ENCODE data around the gene MT1M. TPM values are rescaled to one million over a fixed set of nuclear protein-coding genes. Genes with fewer than 3 reads are reported as not detected.

Gene MT1M
- total and polyA plus RNA-seq, 2 donors from 2014 or later, result 15.3 to 27.9 TPM

DNA sequence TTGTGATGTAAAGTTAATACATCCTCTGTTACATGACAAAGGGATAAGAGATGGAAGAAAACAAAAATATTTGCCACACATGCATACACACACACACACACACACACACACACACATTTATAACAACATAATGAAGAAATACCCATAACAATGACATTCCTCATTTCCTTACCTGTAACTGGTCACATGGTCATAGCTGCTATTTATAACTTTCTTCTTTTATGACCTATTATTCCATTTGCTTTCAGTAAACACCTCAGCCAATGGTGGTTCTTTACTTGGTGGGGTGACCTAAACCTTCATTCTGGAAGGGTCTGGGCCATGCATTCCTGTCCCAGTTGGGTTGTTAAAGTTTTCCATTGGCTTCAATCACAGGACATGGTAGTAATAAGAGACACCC lies 18.8 kb upstream of the MT1M start:
- intact Hi-C loops (cut with DNase I), result no loop called here
- no peak for FAIRE-seq

DNA sequence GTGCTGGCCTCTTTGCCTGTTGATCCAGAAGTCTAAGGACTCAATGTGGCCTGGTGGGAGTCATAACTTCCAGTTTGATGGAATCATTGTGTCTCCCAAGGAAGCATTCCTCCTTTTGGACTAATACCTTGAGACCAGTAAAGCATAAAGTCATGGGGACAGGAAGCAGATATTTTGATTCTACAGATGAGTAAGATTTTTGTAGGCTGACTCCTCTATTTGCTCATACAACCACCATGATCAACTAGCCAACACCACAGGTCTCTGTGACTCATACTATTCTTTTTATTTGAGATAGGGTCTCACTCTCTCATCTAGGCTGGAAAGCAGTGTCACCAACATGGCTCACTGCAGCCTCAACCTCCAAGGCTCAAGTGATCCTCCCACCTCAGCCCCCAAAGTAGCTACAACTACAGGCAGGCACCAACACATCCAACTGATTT lies 17.9 kb upstream of the MT1M start:
- no peak overlapping the region for H3K4me3 ChIP-seq (ENCODE audit: low read length in 3 of 3)
- intact Hi-C loops (cut with DNase I), result no loop called here
- peaks cover 0 to 31% (median 7%) of the 10 kb centered on the region in 3 donors for H3K4me1 ChIP-seq (ENCODE audit: control insufficient read depth in 2 of 3, insufficient read depth in 2 of 3, low read depth in 1 of 3, low read length in 3 of 3)
- H3K9ac ChIP-seq (ENCODE audit: low read length in 3 of 3), result no peak overlapping the region
- no peak overlapping the region for H3K27ac ChIP-seq (ENCODE audit: low read depth in 2 of 2, low read length in 2 of 2)
- FAIRE-seq, result no peak
- peaks cover 9% of the 10 kb centered on the region for H3K27me3 ChIP-seq (ENCODE audit: control insufficient read depth, insufficient read depth, low read length)
- no peak for DNase-seq
- TF ChIP-seq, protein P1, sequence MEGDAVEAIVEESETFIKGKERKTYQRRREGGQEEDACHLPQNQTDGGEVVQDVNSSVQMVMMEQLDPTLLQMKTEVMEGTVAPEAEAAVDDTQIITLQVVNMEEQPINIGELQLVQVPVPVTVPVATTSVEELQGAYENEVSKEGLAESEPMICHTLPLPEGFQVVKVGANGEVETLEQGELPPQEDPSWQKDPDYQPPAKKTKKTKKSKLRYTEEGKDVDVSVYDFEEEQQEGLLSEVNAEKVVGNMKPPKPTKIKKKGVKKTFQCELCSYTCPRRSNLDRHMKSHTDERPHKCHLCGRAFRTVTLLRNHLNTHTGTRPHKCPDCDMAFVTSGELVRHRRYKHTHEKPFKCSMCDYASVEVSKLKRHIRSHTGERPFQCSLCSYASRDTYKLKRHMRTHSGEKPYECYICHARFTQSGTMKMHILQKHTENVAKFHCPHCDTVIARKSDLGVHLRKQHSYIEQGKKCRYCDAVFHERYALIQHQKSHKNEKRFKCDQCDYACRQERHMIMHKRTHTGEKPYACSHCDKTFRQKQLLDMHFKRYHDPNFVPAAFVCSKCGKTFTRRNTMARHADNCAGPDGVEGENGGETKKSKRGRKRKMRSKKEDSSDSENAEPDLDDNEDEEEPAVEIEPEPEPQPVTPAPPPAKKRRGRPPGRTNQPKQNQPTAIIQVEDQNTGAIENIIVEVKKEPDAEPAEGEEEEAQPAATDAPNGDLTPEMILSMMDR (IDR thresholded peaks at IDR 0.05; ENCODE audit: borderline replicate concordance, extremely low read depth, insufficient read depth), result no peak
- no peaks in the 10 kb centered on the region for H3K36me3 ChIP-seq (ENCODE audit: control insufficient read depth in 2 of 3, insufficient read depth in 3 of 3, low read length in 3 of 3)
- no peaks in the 10 kb centered on the region for H3K9me3 ChIP-seq (ENCODE audit: control insufficient read depth in 2 of 3, insufficient read depth in 1 of 3, low read length in 3 of 3)

More for the DNA sequence above, 18.8 kb upstream of the MT1M start:
- H3K4me1 ChIP-seq (ENCODE audit: control insufficient read depth in 2 of 3, insufficient read depth in 2 of 3, low read depth in 1 of 3, low read length in 3 of 3), result peaks cover 0 to 31% (median 7%) of the 10 kb centered on the region in 3 donors
- peak overlapping the region in 1 of 2 donors; percentile 2 for H3K27ac ChIP-seq (ENCODE audit: low read depth in 2 of 2, low read length in 2 of 2)
- peaks cover 6% of the 10 kb centered on the region for H3K27me3 ChIP-seq (ENCODE audit: control insufficient read depth, insufficient read depth, low read length)
- no peak overlapping the region for H3K9ac ChIP-seq (ENCODE audit: low read length in 3 of 3)
- H3K9me3 ChIP-seq (ENCODE audit: control insufficient read depth in 2 of 3, insufficient read depth in 1 of 3, low read length in 3 of 3), result no peaks in the 10 kb centered on the region
- TF ChIP-seq, protein P1 (IDR thresholded peaks at IDR 0.05; ENCODE audit: borderline replicate concordance, extremely low read depth, insufficient read depth), result no peak
- H3K36me3 ChIP-seq (ENCODE audit: control insufficient read depth in 2 of 3, insufficient read depth in 3 of 3, low read length in 3 of 3), result no peaks in the 10 kb centered on the region
- DNase-seq, result no peak
- H3K4me3 ChIP-seq (ENCODE audit: low read length in 3 of 3), result no peak overlapping the region

DNA sequence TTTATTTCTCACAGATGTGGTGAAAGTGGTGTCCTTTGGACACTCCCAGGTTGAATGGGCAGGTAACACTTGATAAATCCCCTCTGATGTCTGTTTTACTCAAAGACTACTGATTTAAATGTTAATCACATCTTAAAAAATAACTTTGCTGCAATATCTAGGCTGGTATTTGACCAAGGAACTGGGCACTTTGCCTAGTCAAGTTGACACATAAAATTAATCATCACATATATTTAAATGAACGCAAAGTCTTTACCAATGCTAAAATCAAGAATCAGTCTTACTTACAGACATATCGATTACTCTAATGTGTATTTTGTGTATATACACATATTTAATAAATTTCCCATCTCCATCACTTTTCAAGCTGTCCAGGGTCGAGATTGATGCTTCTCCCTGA lies 17.1 kb upstream of the MT1M start:
- FAIRE-seq (no peak), DNase-seq (no peak)
- peaks cover 9% of the 10 kb centered on the region for H3K27me3 ChIP-seq (ENCODE audit: control insufficient read depth, insufficient read depth, low read length)
- intact Hi-C loops (cut with DNase I), result no loop called here
- TF ChIP-seq, protein P1 (IDR thresholded peaks at IDR 0.05; ENCODE audit: borderline replicate concordance, extremely low read depth, insufficient read depth), result no peak
- no peak overlapping the region for H3K9ac ChIP-seq (ENCODE audit: low read length in 3 of 3)
- no peak overlapping the region for H3K27ac ChIP-seq (ENCODE audit: low read depth in 2 of 2, low read length in 2 of 2)
- peaks cover 0 to 27% (median 7%) of the 10 kb centered on the region in 3 donors for H3K4me1 ChIP-seq (ENCODE audit: control insufficient read depth in 2 of 3, insufficient read depth in 2 of 3, low read depth in 1 of 3, low read length in 3 of 3)
- no peaks in the 10 kb centered on the region for H3K9me3 ChIP-seq (ENCODE audit: control insufficient read depth in 2 of 3, insufficient read depth in 1 of 3, low read length in 3 of 3)
- no peak overlapping the region for H3K4me3 ChIP-seq (ENCODE audit: low read length in 3 of 3)
- no peaks in the 10 kb centered on the region for H3K36me3 ChIP-seq (ENCODE audit: control insufficient read depth in 2 of 3, insufficient read depth in 3 of 3, low read length in 3 of 3)

All from kidney (tissue), 14 donors.